CD4-positive, alpha-beta T cell treated with Interleukin-4 for 4 hours (primary cell): ENCODE results near the gene SCUBE1.
A peak's percentile ranks its signal among the peaks of the same experiment; 100 is the strongest.

Experiments used
- DNase-seq: peaks from one replicate; pipeline ENCODE4 v3.0.0-alpha.2; 2020

The SCUBE1 gene

GRCh38 chr22:43209523-43209890, 133.7 kb downstream of the SCUBE1 start:
- no peak for DNase-seq

- DNase-seq: no peak
These were observed 134.3 kb downstream of the SCUBE1 start for GRCh38 chr22:43208703-43209522.

GRCh38 chr22:43207849-43208702, 135.1 kb downstream of the SCUBE1 start:
- no peak for DNase-seq

- DNase-seq: no peak
These were observed 135.8 kb downstream of the SCUBE1 start for GRCh38 chr22:43207386-43207785.

GRCh38 chr22:43206509-43207161, 136.5 kb downstream of the SCUBE1 start:
- no peak for DNase-seq

GRCh38 chr22:43205748-43206508, 137.2 kb downstream of the SCUBE1 start:
- peak; percentile 35 for DNase-seq

GRCh38 chr22:43205261-43205691, 137.9 kb downstream of the SCUBE1 start:
- DNase-seq: peak; percentile 39

- DNase-seq: no peak
These were observed 139.6 kb downstream of the SCUBE1 start for GRCh38 chr22:43203471-43203981.

GRCh38 chr22:43202756-43203410, 140.3 kb downstream of the SCUBE1 start:
- DNase-seq: no peak

GRCh38 chr22:43202326-43202725, 140.8 kb downstream of the SCUBE1 start:
- DNase-seq: no peak

- DNase-seq: no peak
These were observed 141.5 kb downstream of the SCUBE1 start for GRCh38 chr22:43201486-43202219.

GRCh38 chr22:43200555-43200954, 142.6 kb downstream of the SCUBE1 start:
- DNase-seq: no peak

- DNase-seq: no peak
These were observed 143.1 kb downstream of the SCUBE1 start for GRCh38 chr22:43200031-43200430.

- DNase-seq: no peak
These were observed 143.6 kb downstream of the SCUBE1 start for GRCh38 chr22:43199541-43199940.

- no peak for DNase-seq
These were observed 144.2 kb downstream of the SCUBE1 start for GRCh38 chr22:43198936-43199335.

- DNase-seq: no peak
These were observed 145.0 kb downstream of the SCUBE1 start for GRCh38 chr22:43198126-43198525.

- no peak for DNase-seq
These were observed 145.8 kb downstream of the SCUBE1 start for GRCh38 chr22:43197271-43197941.

GRCh38 chr22:43191831-43192230, 151.3 kb downstream of the SCUBE1 start:
- no peak for DNase-seq

GRCh38 chr22:43188829-43189545, 154.2 kb downstream of the SCUBE1 start:
- DNase-seq: no peak
